Activated naive CD8-positive, alpha-beta T cell (primary cell): ENCODE measurements around the gene NCOR1.
"Not testable (repeated sequence)": the region's sequence is repeated elsewhere in the genome, so short reads cannot be mapped to it uniquely, and the experiment has no call there.

Experiments
- H3K27ac Mint-ChIP-seq: one replicate; pipeline ENCODE4 v1.8.0; 2021; ENCODE audit warnings: mixed read lengths
- H3K27me3 Mint-ChIP-seq: one replicate; pipeline ENCODE4 v1.8.0; 2021; ENCODE audit warnings: mixed read lengths
- H3K36me3 Mint-ChIP-seq: one replicate; pipeline ENCODE4 v1.8.0; 2021; ENCODE audit warnings: mixed read lengths
- H3K4me1 Mint-ChIP-seq: one replicate; pipeline ENCODE4 v1.8.0; 2021; ENCODE audit warnings: low read depth, mixed read lengths
- H3K4me3 Mint-ChIP-seq: one replicate; pipeline ENCODE4 v1.8.0; 2021; ENCODE audit warnings: mild to moderate bottlenecking, mixed read lengths
- H3K9me3 Mint-ChIP-seq: one replicate; pipeline ENCODE4 v1.8.0; 2021; ENCODE audit warnings: low read depth, mixed read lengths

The NCOR1 gene

DNA sequence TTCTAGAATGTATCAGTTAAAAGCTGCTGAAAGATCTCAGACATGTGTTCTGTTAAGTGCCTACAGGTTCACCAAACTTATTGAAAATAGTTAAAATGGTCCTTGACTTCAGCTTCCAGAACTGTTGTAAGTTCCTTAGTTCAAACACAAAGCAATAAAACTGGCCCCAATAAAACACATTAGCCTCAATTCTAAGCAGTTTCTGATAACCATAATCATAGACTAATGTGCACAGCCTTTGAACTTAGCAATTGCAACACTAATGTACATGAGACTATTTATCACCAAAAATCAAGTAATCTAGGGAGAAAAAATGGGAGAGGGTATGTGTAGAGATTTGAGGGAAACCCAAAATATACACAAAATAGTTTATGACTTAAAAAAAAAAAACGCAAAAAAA lies 17.1 kb upstream of the NCOR1 start:
- Mint-ChIP-seq H3K9me3 (no peaks in the 10 kb centered on the region), H3K27me3 (no peaks in the 10 kb centered on the region), H3K36me3 (peaks cover 17% of the 10 kb centered on the region), H3K4me1 (peaks cover 21% of the 10 kb centered on the region), H3K4me3 (no peak overlapping the region), H3K27ac (peak overlapping the region; percentile 42)

- peaks cover 13% of the 10 kb centered on the region for H3K36me3 Mint-ChIP-seq
- peak overlapping the region; percentile 49 for H3K4me3 Mint-ChIP-seq
- H3K27ac Mint-ChIP-seq: peak overlapping the region; percentile 76
- not testable (repeated sequence) for H3K9me3 Mint-ChIP-seq, H3K27me3 Mint-ChIP-seq
- peaks cover 29% of the 10 kb centered on the region for H3K4me1 Mint-ChIP-seq
Observed at GRCh38 chr17:16229912-16230561, 14.7 kb upstream of the NCOR1 start.

GRCh38 chr17:16222406-16222805 lies 7.1 kb upstream of the NCOR1 start:
- Mint-ChIP-seq H3K36me3 (peaks cover 3% of the 10 kb centered on the region), H3K4me1 (peaks cover 32% of the 10 kb centered on the region), H3K27ac (no peak overlapping the region), H3K27me3 (no peaks in the 10 kb centered on the region), H3K9me3 (no peaks in the 10 kb centered on the region), H3K4me3 (no peak overlapping the region)

- H3K36me3 Mint-ChIP-seq: peaks cover 3% of the 10 kb centered on the region
- no peaks in the 10 kb centered on the region for H3K9me3 Mint-ChIP-seq
- H3K4me3 Mint-ChIP-seq: peak within 1 kb of the TSS; percentile 98
- H3K27me3 Mint-ChIP-seq: no peaks in the 10 kb centered on the region
- peaks cover 45% of the 10 kb centered on the region for H3K4me1 Mint-ChIP-seq
- peak within 1 kb of the TSS; percentile 99 for H3K27ac Mint-ChIP-seq
Observed at GRCh38 chr17:16217002-16217635, 1.8 kb upstream of the NCOR1 start, which contains the start of gene PIGL. Gene PIGL (plus strand): TSS chr17:16217210. CDS start chr17:16217227, 17 bp downstream.

DNA sequence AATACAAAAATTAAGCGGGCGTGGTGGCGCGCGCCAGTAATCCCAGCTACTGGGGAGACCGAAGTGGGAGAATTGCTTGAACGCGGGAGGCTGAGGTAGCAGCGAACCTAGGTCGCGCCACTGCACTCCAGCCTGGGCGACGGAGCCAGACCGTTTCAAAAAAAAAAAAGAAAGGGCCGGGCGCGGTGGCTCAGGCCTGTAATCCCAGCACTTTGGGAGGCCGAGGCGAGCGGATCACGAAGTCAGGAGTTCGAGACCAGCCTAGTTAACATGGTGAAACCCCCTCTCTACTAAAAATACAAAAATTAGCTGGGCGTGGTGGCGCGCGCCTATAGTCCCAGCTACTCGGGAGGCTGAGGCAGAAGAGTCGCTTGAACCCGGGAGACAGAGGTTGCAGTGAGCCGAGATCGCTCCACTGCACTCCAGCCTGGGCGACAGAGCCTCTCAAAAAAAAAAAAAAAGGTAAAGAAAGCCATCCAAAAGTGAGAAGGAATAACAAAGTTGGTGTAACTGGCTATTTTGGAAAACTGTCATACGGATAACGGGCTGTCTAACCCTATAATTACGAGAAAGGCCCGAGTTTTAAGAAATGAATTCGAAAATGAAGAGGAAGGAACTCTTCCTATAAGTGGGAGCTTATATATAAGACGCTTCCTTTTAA lies 1.1 kb upstream of the NCOR1 start:
- Mint-ChIP-seq H3K4me3 (peak overlapping the region; percentile 98), H3K4me1 (peaks cover 45% of the 10 kb centered on the region)

GRCh38 chr17:16215965-16216316 lies 607 bp upstream of the NCOR1 start:
- no peaks in the 10 kb centered on the region for H3K27me3 Mint-ChIP-seq

More for the DNA sequence above, 1.1 kb upstream of the NCOR1 start:
- H3K27me3 Mint-ChIP-seq, H3K9me3 Mint-ChIP-seq, H3K36me3 Mint-ChIP-seq: not testable (repeated sequence)
- peak overlapping the region; percentile 99 for H3K27ac Mint-ChIP-seq

DNA sequence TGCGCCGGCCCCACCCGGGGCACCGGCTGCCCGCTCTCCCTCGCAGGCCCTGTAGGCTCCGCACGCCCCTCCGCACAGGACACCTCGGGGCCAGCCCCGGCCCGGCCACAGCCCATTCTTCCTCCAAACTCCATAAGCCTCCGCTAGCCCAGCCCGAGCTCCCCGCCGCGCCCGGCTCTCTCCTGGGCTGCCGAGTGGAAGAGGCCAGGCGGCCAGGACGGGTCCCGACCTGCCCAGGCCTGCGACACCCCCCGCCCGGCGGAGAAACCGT lies 397 bp downstream of the NCOR1 start:
- H3K27me3 Mint-ChIP-seq: no peaks in the 10 kb centered on the region
- peak overlapping the region; percentile 82 for H3K27ac Mint-ChIP-seq
- no peaks in the 10 kb centered on the region for H3K9me3 Mint-ChIP-seq
- peaks cover 3% of the 10 kb centered on the region for H3K36me3 Mint-ChIP-seq
- H3K4me3 Mint-ChIP-seq: peak overlapping the region; percentile 96
- H3K4me1 Mint-ChIP-seq: peaks cover 52% of the 10 kb centered on the region

More at GRCh38 chr17:16215965-16216316, 607 bp upstream of the NCOR1 start:
- H3K4me3 Mint-ChIP-seq: peak overlapping the region; percentile 98
- peaks cover 3% of the 10 kb centered on the region for H3K36me3 Mint-ChIP-seq
- peak overlapping the region; percentile 87 for H3K27ac Mint-ChIP-seq
- H3K4me1 Mint-ChIP-seq: peaks cover 47% of the 10 kb centered on the region
- no peaks in the 10 kb centered on the region for H3K9me3 Mint-ChIP-seq

DNA sequence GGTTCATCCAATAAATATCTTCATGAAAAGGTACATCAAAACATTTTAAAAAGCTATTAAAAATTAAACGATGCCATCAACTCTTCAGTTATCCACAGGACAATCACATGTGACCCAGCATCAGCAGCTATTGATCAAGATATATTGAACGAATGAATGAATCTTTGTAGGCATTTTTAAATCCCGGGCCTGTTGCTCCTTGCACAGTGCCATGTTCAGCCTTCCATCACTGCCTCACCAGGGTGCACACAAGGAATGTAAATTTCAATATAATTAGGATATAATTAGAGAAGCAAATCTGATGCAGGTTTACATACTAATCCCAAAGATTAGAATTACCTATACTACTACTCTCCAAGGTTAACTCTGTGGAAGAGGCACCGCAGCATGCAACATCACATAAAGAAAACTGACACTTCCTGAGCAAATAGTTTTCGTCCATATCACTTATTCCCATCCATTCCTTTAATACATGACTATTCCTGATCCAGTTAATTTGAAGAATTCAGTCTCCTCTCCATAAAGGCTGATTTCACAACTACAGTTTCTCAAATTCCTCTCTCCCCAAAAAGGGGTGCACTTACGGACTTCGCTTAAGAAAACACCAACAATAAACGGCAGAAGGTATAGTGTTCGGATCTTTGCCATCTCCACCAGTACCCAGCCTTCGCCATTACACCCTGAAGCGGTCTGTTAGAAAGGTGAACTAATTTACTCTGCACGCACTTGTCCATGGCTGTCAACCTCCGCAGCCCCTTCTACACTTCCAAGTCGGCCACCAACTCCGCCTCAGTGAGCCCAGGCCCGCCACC lies 938 bp downstream of the NCOR1 start:
- peaks cover 52% of the 10 kb centered on the region for H3K4me1 Mint-ChIP-seq
- H3K27ac Mint-ChIP-seq: peak overlapping the region; percentile 82
- H3K9me3 Mint-ChIP-seq: no peaks in the 10 kb centered on the region
- peak overlapping the region; percentile 96 for H3K4me3 Mint-ChIP-seq
- H3K36me3 Mint-ChIP-seq: peaks cover 3% of the 10 kb centered on the region
- H3K27me3 Mint-ChIP-seq: no peaks in the 10 kb centered on the region

DNA sequence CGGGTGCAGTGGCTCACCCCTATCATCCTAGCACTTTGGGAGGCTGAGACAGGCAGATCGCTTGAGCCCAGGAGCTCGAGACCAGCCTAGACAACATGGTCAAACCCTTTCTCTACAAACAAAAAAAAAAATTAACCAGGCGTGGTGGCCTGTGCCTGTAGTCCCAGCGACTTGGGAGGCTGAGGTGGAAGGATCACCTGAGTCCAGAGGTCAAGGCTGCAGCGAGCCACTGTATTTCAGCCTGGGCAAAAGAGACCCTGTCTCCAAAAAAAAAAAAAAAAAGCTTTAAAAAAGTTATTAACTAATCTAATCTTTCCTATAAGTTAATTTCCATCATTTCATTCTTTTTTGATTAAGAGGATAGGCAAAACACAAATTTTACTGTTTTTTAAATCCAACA lies 2.5 kb downstream of the NCOR1 start:
- no peaks in the 10 kb centered on the region for H3K27me3 Mint-ChIP-seq
- peaks cover 50% of the 10 kb centered on the region for H3K4me1 Mint-ChIP-seq
- no peaks in the 10 kb centered on the region for H3K9me3 Mint-ChIP-seq
- peak overlapping the region; percentile 29 for H3K27ac Mint-ChIP-seq
- peaks cover 3% of the 10 kb centered on the region for H3K36me3 Mint-ChIP-seq
- H3K4me3 Mint-ChIP-seq: peak overlapping the region; percentile 47

DNA sequence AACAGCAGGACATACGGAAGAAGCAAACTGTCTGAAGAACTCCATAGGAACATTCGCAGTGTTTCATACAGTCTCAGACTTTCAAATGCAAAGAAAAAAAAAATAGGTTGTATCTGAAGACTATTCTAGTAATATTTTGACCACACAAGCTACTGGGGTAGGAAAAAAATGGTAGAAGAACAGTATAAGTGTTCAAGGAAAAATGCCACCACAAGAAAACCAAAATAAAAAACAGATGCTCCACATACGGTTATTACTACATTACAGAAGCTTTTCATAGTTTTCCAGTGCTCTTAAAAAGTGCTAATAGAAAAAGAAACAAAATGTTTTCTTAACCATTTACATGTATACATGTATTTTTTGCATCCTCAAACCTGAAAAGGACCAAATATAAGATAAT lies 3.7 kb downstream of the NCOR1 start:
- no peak overlapping the region for H3K4me3 Mint-ChIP-seq
- peak overlapping the region; percentile 46 for H3K27ac Mint-ChIP-seq
- no peaks in the 10 kb centered on the region for H3K36me3 Mint-ChIP-seq
- H3K9me3 Mint-ChIP-seq: no peaks in the 10 kb centered on the region
- peaks cover 49% of the 10 kb centered on the region for H3K4me1 Mint-ChIP-seq
- no peaks in the 10 kb centered on the region for H3K27me3 Mint-ChIP-seq

DNA sequence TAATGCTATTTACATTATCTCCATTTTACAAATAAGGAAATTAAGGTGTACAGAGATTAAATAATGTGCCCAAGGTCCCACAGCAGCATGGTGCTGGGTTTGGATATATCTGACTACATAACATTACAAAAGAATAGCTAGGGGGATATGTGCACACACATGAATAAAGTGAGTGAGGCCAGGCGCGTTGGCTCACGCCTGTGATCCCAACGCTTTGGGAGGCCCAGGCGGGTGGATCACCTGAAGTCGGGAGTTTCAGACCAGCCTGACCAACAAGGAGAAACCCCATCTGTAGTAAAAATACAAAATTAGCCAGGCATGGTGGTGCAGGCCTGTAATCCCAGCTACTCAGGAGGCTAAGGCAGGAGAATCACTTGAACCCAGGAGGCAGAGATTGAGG lies 10.6 kb downstream of the NCOR1 start:
- not testable (repeated sequence) for H3K9me3 Mint-ChIP-seq, H3K27me3 Mint-ChIP-seq, H3K36me3 Mint-ChIP-seq, H3K4me3 Mint-ChIP-seq
- Mint-ChIP-seq H3K4me1 (peaks cover 68% of the 10 kb centered on the region), H3K27ac (peak overlapping the region; percentile 76)

DNA sequence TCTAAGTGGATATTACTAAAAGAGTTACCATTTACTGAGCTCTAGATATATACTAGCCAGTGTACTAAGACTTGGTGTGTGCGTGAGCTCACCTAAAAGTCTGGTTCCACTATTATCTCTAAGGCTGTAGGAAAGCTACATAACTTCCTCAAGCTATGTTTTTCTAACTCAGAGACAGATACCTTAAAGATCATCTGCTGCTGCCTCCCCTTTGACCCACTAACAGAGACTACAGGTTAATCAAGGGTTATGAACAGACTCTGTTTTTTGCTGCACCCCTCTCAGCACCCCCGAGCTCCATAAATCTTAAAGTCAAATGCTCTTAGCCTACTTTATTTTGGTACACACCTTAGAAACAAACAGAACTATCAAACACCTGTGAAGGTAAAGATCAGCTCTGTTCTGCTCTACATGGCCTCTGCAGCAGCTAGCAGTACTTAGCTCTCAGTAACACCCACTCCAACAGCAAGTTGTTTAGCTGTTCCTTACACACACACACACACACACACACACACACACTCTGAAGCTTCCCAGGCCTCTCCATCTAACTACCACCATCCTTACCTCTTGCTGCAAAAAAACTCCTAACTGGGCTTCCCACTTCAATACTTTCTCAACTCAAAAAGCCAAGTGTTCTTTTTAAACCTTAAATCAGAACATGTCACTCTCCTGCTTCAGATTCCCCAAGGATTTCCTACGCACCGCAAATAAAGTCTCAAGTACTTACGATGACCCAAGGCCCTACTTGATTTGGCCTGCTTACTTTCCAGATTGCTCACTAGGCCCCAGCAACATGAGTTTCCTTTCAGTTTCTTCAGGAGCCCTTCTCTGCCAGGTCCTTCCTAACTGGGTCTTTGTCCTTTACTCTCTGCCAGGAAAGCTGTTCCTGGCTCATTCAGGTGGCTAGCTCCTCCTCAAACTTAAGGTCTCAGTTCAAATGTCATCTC lies 12.5 kb downstream of the NCOR1 start:
- peak overlapping the region; percentile 87 for H3K27ac Mint-ChIP-seq
- H3K4me3 Mint-ChIP-seq: peak overlapping the region; percentile 14

GRCh38 chr17:16201693-16202131 lies 13.6 kb downstream of the NCOR1 start:
- not testable (repeated sequence) for H3K4me3 Mint-ChIP-seq, H3K27me3 Mint-ChIP-seq, H3K36me3 Mint-ChIP-seq, H3K9me3 Mint-ChIP-seq
- Mint-ChIP-seq H3K27ac (peak overlapping the region; percentile 36), H3K4me1 (peaks cover 70% of the 10 kb centered on the region)

More for the DNA sequence above, 12.5 kb downstream of the NCOR1 start:
- not testable (repeated sequence) for H3K36me3 Mint-ChIP-seq, H3K9me3 Mint-ChIP-seq, H3K27me3 Mint-ChIP-seq
- peaks cover 75% of the 10 kb centered on the region for H3K4me1 Mint-ChIP-seq

GRCh38 chr17:16199093-16199492 lies 16.2 kb downstream of the NCOR1 start:
- Mint-ChIP-seq H3K36me3 (peaks cover 4% of the 10 kb centered on the region), H3K9me3 (no peaks in the 10 kb centered on the region), H3K27ac (peak overlapping the region; percentile 80), H3K4me3 (peak overlapping the region; percentile 30), H3K4me1 (peaks cover 58% of the 10 kb centered on the region), H3K27me3 (no peaks in the 10 kb centered on the region)
